ENCODE results near the gene NDRG3. TPM values are rescaled to one million over a fixed set of nuclear protein-coding genes. Genes with fewer than 3 reads are reported as not detected.

Gene NDRG3
- total RNA-seq, 1 donor from 2014 or later: 11.3 TPM

- H3K4me3 ChIP-seq (ENCODE audit: low read depth, low read length): no peak overlapping the region
- DNase-seq (ENCODE audit: low read depth): peak; percentile 44
- TF ChIP-seq, protein P1, sequence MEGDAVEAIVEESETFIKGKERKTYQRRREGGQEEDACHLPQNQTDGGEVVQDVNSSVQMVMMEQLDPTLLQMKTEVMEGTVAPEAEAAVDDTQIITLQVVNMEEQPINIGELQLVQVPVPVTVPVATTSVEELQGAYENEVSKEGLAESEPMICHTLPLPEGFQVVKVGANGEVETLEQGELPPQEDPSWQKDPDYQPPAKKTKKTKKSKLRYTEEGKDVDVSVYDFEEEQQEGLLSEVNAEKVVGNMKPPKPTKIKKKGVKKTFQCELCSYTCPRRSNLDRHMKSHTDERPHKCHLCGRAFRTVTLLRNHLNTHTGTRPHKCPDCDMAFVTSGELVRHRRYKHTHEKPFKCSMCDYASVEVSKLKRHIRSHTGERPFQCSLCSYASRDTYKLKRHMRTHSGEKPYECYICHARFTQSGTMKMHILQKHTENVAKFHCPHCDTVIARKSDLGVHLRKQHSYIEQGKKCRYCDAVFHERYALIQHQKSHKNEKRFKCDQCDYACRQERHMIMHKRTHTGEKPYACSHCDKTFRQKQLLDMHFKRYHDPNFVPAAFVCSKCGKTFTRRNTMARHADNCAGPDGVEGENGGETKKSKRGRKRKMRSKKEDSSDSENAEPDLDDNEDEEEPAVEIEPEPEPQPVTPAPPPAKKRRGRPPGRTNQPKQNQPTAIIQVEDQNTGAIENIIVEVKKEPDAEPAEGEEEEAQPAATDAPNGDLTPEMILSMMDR (IDR thresholded peaks at IDR 0.05; ENCODE audit: insufficient read depth, low read length, severe bottlenecking): no peak
- H3K27me3 ChIP-seq (ENCODE audit: control insufficient read depth, insufficient read depth, low read length): no peaks in the 10 kb centered on the region
- H3K36me3 ChIP-seq (ENCODE audit: control insufficient read depth, insufficient read depth, low read length): no peaks in the 10 kb centered on the region
- FAIRE-seq: no peak
Observed at GRCh38 chr20:36688630-36689029, 57.3 kb downstream of the NDRG3 start.

- Histone ChIP-seq H3K27me3 (ENCODE audit: control insufficient read depth, insufficient read depth, low read length) (no peaks in the 10 kb centered on the region), H3K36me3 (ENCODE audit: control insufficient read depth, insufficient read depth, low read length) (no peaks in the 10 kb centered on the region), H3K4me3 (ENCODE audit: low read depth, low read length) (no peak overlapping the region)
- DNase-seq (ENCODE audit: low read depth) (no peak), FAIRE-seq (no peak)
- TF ChIP-seq, protein P1 (IDR thresholded peaks at IDR 0.05; ENCODE audit: insufficient read depth, low read length, severe bottlenecking): no peak
Observed at GRCh38 chr20:36687850-36688249, 58.0 kb downstream of the NDRG3 start.

- DNase-seq (ENCODE audit: low read depth): no peak
- TF ChIP-seq, protein P1 (IDR thresholded peaks at IDR 0.05; ENCODE audit: insufficient read depth, low read length, severe bottlenecking): no peak
- Histone ChIP-seq H3K27me3 (ENCODE audit: control insufficient read depth, insufficient read depth, low read length) (no peaks in the 10 kb centered on the region), H3K36me3 (ENCODE audit: control insufficient read depth, insufficient read depth, low read length) (peaks cover 1% of the 10 kb centered on the region), H3K4me3 (ENCODE audit: low read depth, low read length) (no peak overlapping the region)
- FAIRE-seq: no peak
Observed at GRCh38 chr20:36686944-36687343, 58.9 kb downstream of the NDRG3 start.

DNA sequence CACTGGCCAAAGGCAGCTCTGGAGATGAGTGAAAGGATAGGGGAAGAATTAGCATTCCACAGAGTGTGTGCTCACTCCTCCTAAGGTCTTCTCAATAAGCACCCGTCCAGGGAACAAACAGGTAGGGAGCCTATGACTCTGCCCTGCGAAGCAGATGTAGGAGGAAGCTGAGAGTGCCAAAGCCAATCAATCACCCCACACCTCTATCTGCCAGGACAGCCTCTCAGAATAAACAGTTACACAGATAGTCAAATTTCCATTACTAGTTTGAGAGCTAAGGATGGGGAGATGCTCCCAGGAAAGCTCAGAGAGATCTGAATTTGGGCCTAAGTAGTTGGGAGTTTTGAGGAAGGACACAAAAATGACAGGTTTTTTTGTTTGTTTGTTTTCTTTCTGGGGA, 59.4 kb downstream of the NDRG3 start:
- no peak for FAIRE-seq

DNA sequence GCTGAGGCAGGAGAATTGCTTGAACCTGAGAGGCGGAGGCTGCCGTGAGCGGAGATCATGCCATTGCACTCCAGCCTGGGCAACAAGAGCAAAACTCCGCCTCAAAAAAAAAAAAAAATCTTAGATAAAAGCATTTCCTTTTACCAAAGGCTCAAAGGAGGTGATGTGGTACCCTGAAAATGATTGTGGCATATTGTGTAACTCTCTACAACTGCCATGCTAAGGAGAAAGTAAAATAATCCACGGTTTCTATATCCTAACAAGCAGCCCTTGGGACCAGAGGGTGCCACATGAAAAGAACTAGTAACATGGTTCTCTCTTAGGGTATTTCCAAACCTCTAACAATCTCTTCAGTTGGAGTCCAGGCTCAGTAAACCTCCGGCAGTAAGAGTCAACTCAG, 61.1 kb downstream of the NDRG3 start:
- DNase-seq (ENCODE audit: low read depth): no peak

More for the DNA sequence above, 59.4 kb downstream of the NDRG3 start:
- H3K27me3 ChIP-seq (ENCODE audit: control insufficient read depth, insufficient read depth, low read length): no peaks in the 10 kb centered on the region
- TF ChIP-seq, protein P1 (IDR thresholded peaks at IDR 0.05; ENCODE audit: insufficient read depth, low read length, severe bottlenecking): no peak
- H3K36me3 ChIP-seq (ENCODE audit: control insufficient read depth, insufficient read depth, low read length): peaks cover 1% of the 10 kb centered on the region
- no peak for DNase-seq (ENCODE audit: low read depth)
- H3K4me3 ChIP-seq (ENCODE audit: low read depth, low read length): no peak overlapping the region

DNA sequence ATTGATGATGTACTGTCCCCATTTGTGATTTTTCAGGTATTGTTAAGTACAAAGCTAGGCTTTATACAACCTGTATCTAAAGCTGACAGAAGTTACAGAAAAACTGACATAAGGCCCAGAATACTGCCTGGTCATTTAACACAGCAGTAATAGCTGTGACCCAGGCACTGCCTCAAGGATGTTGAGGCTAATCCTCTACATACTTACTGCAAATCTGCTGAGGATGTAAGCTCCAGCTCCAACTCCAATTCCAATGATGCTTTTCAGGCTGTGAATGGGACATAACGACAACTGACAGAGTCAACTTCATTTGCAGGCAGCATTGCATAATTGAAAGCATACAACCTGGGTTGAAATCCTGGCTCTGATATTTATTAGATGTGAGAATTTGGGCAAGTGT, 63.6 kb downstream of the NDRG3 start:
- no peaks in the 10 kb centered on the region for H3K27me3 ChIP-seq (ENCODE audit: control insufficient read depth, insufficient read depth, low read length)
- TF ChIP-seq, protein P1 (IDR thresholded peaks at IDR 0.05; ENCODE audit: insufficient read depth, low read length, severe bottlenecking): no peak
- H3K36me3 ChIP-seq (ENCODE audit: control insufficient read depth, insufficient read depth, low read length): peaks cover 1% of the 10 kb centered on the region
- H3K4me3 ChIP-seq (ENCODE audit: low read depth, low read length): no peak overlapping the region
- FAIRE-seq (no peak), DNase-seq (ENCODE audit: low read depth) (no peak)

More for the DNA sequence above, 61.1 kb downstream of the NDRG3 start:
- peaks cover 1% of the 10 kb centered on the region for H3K36me3 ChIP-seq (ENCODE audit: control insufficient read depth, insufficient read depth, low read length)
- no peak for FAIRE-seq
- no peaks in the 10 kb centered on the region for H3K27me3 ChIP-seq (ENCODE audit: control insufficient read depth, insufficient read depth, low read length)
- TF ChIP-seq, protein P1 (IDR thresholded peaks at IDR 0.05; ENCODE audit: insufficient read depth, low read length, severe bottlenecking): no peak
- no peak overlapping the region for H3K4me3 ChIP-seq (ENCODE audit: low read depth, low read length)
